Testis (tissue), 3 donors: ENCODE results near the gene FAM210B. TPM values are rescaled to one million over a fixed set of nuclear protein-coding genes. Genes with fewer than 3 reads are reported as not detected.

Experiments used
- DNase-seq: peaks from one replicate; pipeline ENCODE4 v3.0.0-alpha.2; 2019
- H3K27ac ChIP-seq, 2 donors: fragments of 200-600 bp; sonication (generic); one replicate each; pipeline ENCODE4 v1.5.1; 2019
- H3K27me3 ChIP-seq: fragments of 200-600 bp; sonication (generic); one replicate; pipeline ENCODE4 v1.5.1; 2019
- H3K36me3 ChIP-seq: fragments of 200-600 bp; sonication (generic); one replicate; pipeline ENCODE4 v1.5.1; 2017; ENCODE audit warnings: low read depth; ENCODE audit errors: missing control alignments
- H3K4me1 ChIP-seq: fragments of 200-600 bp; sonication (generic); one replicate; pipeline ENCODE4 v1.5.1; 2019
- H3K4me3 ChIP-seq, 2 donors: fragments of 200-600 bp; sonication (generic); one replicate each; pipeline ENCODE4 v1.5.1; 2017 to 2019
- H3K9me3 ChIP-seq: fragments of 200-600 bp; sonication (generic); one replicate; pipeline ENCODE4 v1.5.1; 2017
- CTCF ChIP-seq, 3 experiments: fragments of 450-650 bp in 2 of 3; fragments of 200-600 bp in 1 of 3; sonication (generic) in 1 of 3; IDR thresholded peaks; one replicate each; pipeline ENCODE4 v1.5.1; 2016 to 2019; ENCODE audit warnings: antibody characterized with exemption in 3 of 3, mild to moderate bottlenecking in 2 of 3, moderate library complexity in 1 of 3
- POLR2A ChIP-seq: fragments of 450-650 bp; IDR thresholded peaks from one replicate; pipeline ENCODE4 v1.6.1; 2017; ENCODE audit warnings: antibody characterized with exemption, mild to moderate bottlenecking, moderate library complexity
- WGBS, 2 donors: methylation state at CpG; one replicate each; pipeline ENCODE4 v1.1.5; 2018; 5-methylcytosine and 5-hydroxymethylcytosine counted together
- intact Hi-C: fragments of 100-400 bp; cut with DNase I; formaldehyde crosslinking; loops from one replicate; pipeline ENCODE4 v1.15.1; 2023; ENCODE audit warnings: low total_unique reads
- polyA plus RNA-seq: library from polyadenylated mRNA; stranded (reverse); fragments of 350-450 nt; fragmentation: Illumina TruSeq; extraction: RNeasy Lipid Tissue Mini Kit (QIAGEN cat#74804); gene quantifications from one replicate; pipeline ENCODE4 v1.2.3, GENCODE V29; 2014; ENCODE audit warnings: low read depth, low replicate concordance; ENCODE audit not compliant: insufficient read depth
- total RNA-seq, 2 donors: library from RNA; depleted of rRNA; stranded (reverse); fragments of >200 nt; gene quantifications; one replicate each; pipeline ENCODE4 v1.2.3, GENCODE V29; 2016

FAM210B gene
- total and polyA plus RNA-seq, 3 donors from 2014 or later, result 26.7 to 33.9 (median 29.5) TPM

- Histone ChIP-seq H3K27me3 (no peaks in the 10 kb centered on the region), H3K9me3 (no peaks in the 10 kb centered on the region), H3K4me1 (peaks cover 13% of the 10 kb centered on the region), H3K27ac (peak overlapping the region in 1 of 2 donors; percentile 52), H3K4me3 (no peak overlapping the region), H3K36me3 (no peaks in the 10 kb centered on the region)
- TF ChIP-seq CTCF (IDR thresholded peaks at IDR 0.05) (no peak), POLR2A (no peak)
- DNase-seq, result no peak
- WGBS, 2 donors, result 99 to 100% methylated on average over 3 of the region's 3 CpGs
- intact Hi-C loops, result no loop called here
Observed at GRCh38 chr20:56412949-56413348, 54.2 kb downstream of the FAM210B start.

- H3K4me3 ChIP-seq, result no peak overlapping the region
- TF ChIP-seq CTCF (IDR thresholded peaks at IDR 0.05) (no peak), POLR2A (no peak)
- H3K27me3 ChIP-seq, result no peaks in the 10 kb centered on the region
- peaks cover 10% of the 10 kb centered on the region for H3K4me1 ChIP-seq
- H3K36me3 ChIP-seq, result no peaks in the 10 kb centered on the region
- 84 to 91% methylated on average over 12 of the region's 12 CpGs for WGBS, 2 donors
- no peak for DNase-seq
- no peak overlapping the region for H3K27ac ChIP-seq
- H3K9me3 ChIP-seq, result no peaks in the 10 kb centered on the region
- intact Hi-C loops, result no loop called here
Observed at GRCh38 chr20:56414842-56415765, 56.3 kb downstream of the FAM210B start.

- 93 to 95% methylated on average over 7 of the region's 7 CpGs for WGBS, 2 donors
Observed at GRCh38 chr20:56417402-56417801, 58.6 kb downstream of the FAM210B start.

GRCh38 chr20:56417911-56418310, 59.1 kb downstream of the FAM210B start:
- 82 to 89% methylated on average over 4 of the region's 4 CpGs for WGBS, 2 donors
- Histone ChIP-seq H3K4me3 (no peak overlapping the region), H3K27ac (peak overlapping the region in 1 of 2 donors; percentile 62), H3K9me3 (no peaks in the 10 kb centered on the region), H3K4me1 (peaks cover 7% of the 10 kb centered on the region), H3K27me3 (no peaks in the 10 kb centered on the region), H3K36me3 (no peaks in the 10 kb centered on the region)
- DNase-seq, result no peak
- intact Hi-C loops, result no loop called here
- no peak for TF ChIP-seq POLR2A
- no peak for TF ChIP-seq CTCF (IDR thresholded peaks at IDR 0.05)

More at GRCh38 chr20:56417402-56417801, 58.6 kb downstream of the FAM210B start:
- Histone ChIP-seq H3K27me3 (no peaks in the 10 kb centered on the region), H3K4me3 (no peak overlapping the region), H3K36me3 (no peaks in the 10 kb centered on the region), H3K27ac (peak overlapping the region in 1 of 2 donors; percentile 62), H3K9me3 (no peaks in the 10 kb centered on the region), H3K4me1 (peaks cover 2% of the 10 kb centered on the region)
- DNase-seq, result no peak
- TF ChIP-seq CTCF (IDR thresholded peaks at IDR 0.05) (no peak), POLR2A (no peak)
- intact Hi-C loops, result no loop called here

Other genes starting within 250 kb of the FAM210B start
- gene MC3R, start 110.2 kb upstream of the FAM210B start, total RNA-seq, result not detected
- gene MC3R, start 110.2 kb upstream of the FAM210B start, polyA plus RNA-seq, result not detected
- 10 to 100 TPM; 27.2 to 35.4 TPM for gene AURKA, start 33.2 kb downstream of the FAM210B start, total RNA-seq
- gene AURKA, start 33.2 kb downstream of the FAM210B start, polyA plus RNA-seq, result 87.6 TPM
- 10 to 100 TPM; 41.8 to 53.3 TPM for gene CSTF1, start 33.7 kb downstream of the FAM210B start, total RNA-seq
- 80.6 TPM for gene CSTF1, start 33.7 kb downstream of the FAM210B start, polyA plus RNA-seq
- 1 to 10 TPM in 1 of 2 donors, under 1 TPM in 1; 0.79 to 1.8 TPM for gene CASS4, start 53.3 kb downstream of the FAM210B start, total RNA-seq
- 0.92 TPM for gene CASS4, start 53.3 kb downstream of the FAM210B start, polyA plus RNA-seq
- gene RTF2, start 109.7 kb downstream of the FAM210B start, total RNA-seq, result 10 to 100 TPM; 76.4 to 80.4 TPM
- 144 TPM for gene RTF2, start 109.7 kb downstream of the FAM210B start, polyA plus RNA-seq
- gene FAM209A, start 165.8 kb downstream of the FAM210B start, total RNA-seq, result 10 to 100 TPM; 31.3 to 53.7 TPM
- 111 TPM for gene FAM209A, start 165.8 kb downstream of the FAM210B start, polyA plus RNA-seq
- gene FAM209B, start 174.3 kb downstream of the FAM210B start, total RNA-seq, result 10 to 100 TPM; 50.7 to 89.4 TPM
- gene FAM209B, start 174.3 kb downstream of the FAM210B start, polyA plus RNA-seq, result 153 TPM